Skeletal muscle tissue (tissue), 4 donors: ENCODE data around the gene EHMT2. TPM values are rescaled to one million over a fixed set of nuclear protein-coding genes. Genes with fewer than 3 reads are reported as not detected.
"Not testable (repeated sequence)": the region's sequence is repeated elsewhere in the genome, so short reads cannot be mapped to it uniquely, and the experiment has no call there.

Source experiments
- H3K27ac ChIP-seq: one replicate; pipeline ENCODE4 v1.7.0; 2013; ENCODE audit warnings: mild to moderate bottlenecking, low read depth, low read length, inconsistent platforms
- H3K27me3 ChIP-seq, 3 donors: one replicate each; pipeline ENCODE4 v1.7.0; 2013; ENCODE audit warnings: low read length in 3 of 3; ENCODE audit not compliant: control insufficient read depth in 3 of 3, insufficient read depth in 3 of 3
- H3K36me3 ChIP-seq, 3 donors: one replicate each; pipeline ENCODE4 v1.7.0; 2013; ENCODE audit warnings: low read length in 3 of 3; ENCODE audit not compliant: control insufficient read depth in 3 of 3, insufficient read depth in 3 of 3
- H3K4me1 ChIP-seq, 3 donors: one replicate each; pipeline ENCODE4 v1.7.0; 2013; ENCODE audit warnings: low read length in 3 of 3, mild to moderate bottlenecking in 3 of 3; ENCODE audit not compliant: control insufficient read depth in 3 of 3, insufficient read depth in 3 of 3
- H3K4me3 ChIP-seq, 3 donors: one replicate each; pipeline ENCODE4 v1.7.0; 2013; ENCODE audit warnings: low read length in 3 of 3
- H3K9ac ChIP-seq, 3 donors: one replicate each; pipeline ENCODE4 v1.7.0; 2013; ENCODE audit warnings: low read length in 3 of 3, mild to moderate bottlenecking in 3 of 3, moderate library complexity in 2 of 3, low read depth in 1 of 3
- H3K9me3 ChIP-seq, 3 donors: one replicate each; pipeline ENCODE4 v1.7.0; 2013; ENCODE audit warnings: low read length in 3 of 3; ENCODE audit not compliant: control insufficient read depth in 3 of 3
- total RNA-seq: library from RNA; depleted of rRNA; stranded (reverse); fragments of >200 nt; gene quantifications from one replicate; pipeline ENCODE4 v1.2.3, GENCODE V29; 2014
- donor health status: Osteomylitis.

Gene EHMT2
- total RNA-seq, 1 donor from 2014 or later, result 24.0 TPM

- Histone ChIP-seq H3K9me3 (no peaks in the 10 kb centered on the region), H3K4me1 (no peaks in the 10 kb centered on the region), H3K9ac (no peak overlapping the region)
These were observed 46.0 kb downstream of the EHMT2 start for GRCh38 chr6:31851485-31851832.

GRCh38 chr6:31850765-31851484 lies 46.6 kb downstream of the EHMT2 start:
- Histone ChIP-seq H3K9me3 (no peaks in the 10 kb centered on the region), H3K4me1 (no peaks in the 10 kb centered on the region), H3K27me3 (no peaks in the 10 kb centered on the region), H3K4me3 (no peak overlapping the region), H3K36me3 (no peaks in the 10 kb centered on the region), H3K9ac (no peak overlapping the region), H3K27ac (no peak overlapping the region)

More at GRCh38 chr6:31851485-31851832, 46.0 kb downstream of the EHMT2 start:
- Histone ChIP-seq H3K27me3 (no peaks in the 10 kb centered on the region), H3K27ac (no peak overlapping the region), H3K36me3 (no peaks in the 10 kb centered on the region), H3K4me3 (no peak overlapping the region)

GRCh38 chr6:31847276-31847978 lies 50.1 kb downstream of the EHMT2 start:
- H3K27ac ChIP-seq, result no peak overlapping the region
- no peaks in the 10 kb centered on the region for H3K4me1 ChIP-seq
- no peaks in the 10 kb centered on the region for H3K27me3 ChIP-seq
- H3K9ac ChIP-seq, result no peak overlapping the region
- no peaks in the 10 kb centered on the region for H3K36me3 ChIP-seq
- H3K9me3 ChIP-seq, result no peaks in the 10 kb centered on the region
- no peak overlapping the region for H3K4me3 ChIP-seq

- Histone ChIP-seq H3K27ac (no peak overlapping the region), H3K36me3 (peaks cover 8 to 13% (median 9%) of the 10 kb centered on the region in 3 donors), H3K27me3 (no peaks in the 10 kb centered on the region), H3K4me1 (no peaks in the 10 kb centered on the region), H3K9me3 (no peaks in the 10 kb centered on the region), H3K4me3 (no peak overlapping the region), H3K9ac (no peak overlapping the region)
These were observed 53.0 kb downstream of the EHMT2 start for GRCh38 chr6:31844507-31844906.

DNA sequence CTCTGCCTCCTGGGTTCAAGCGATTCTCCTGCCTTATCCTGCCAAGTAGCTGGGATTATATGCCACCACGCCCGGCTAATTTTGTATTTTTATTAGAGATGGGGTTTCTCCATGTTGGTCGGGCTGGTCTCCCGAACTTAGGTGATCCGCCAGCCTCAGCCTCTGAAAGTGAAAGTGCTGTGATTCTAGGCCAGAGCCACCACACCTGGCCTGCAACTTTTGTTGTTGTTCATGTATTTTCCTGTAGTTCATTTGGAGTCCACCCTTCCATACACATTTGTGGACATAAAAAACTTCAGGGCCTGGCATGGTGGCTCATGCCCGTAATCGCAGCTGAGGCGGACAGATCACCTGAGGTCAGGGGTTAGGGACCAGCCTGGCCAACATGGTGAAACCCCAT lies 55.4 kb downstream of the EHMT2 start:
- Histone ChIP-seq H3K9me3 (no peaks in the 10 kb centered on the region), H3K4me1 (peaks cover 11 to 14% (median 11%) of the 10 kb centered on the region in 3 donors), H3K27me3 (no peaks in the 10 kb centered on the region), H3K27ac (no peak overlapping the region), H3K9ac (no peak overlapping the region), H3K4me3 (no peak overlapping the region), H3K36me3 (peaks cover 24 to 33% (median 28%) of the 10 kb centered on the region in 3 donors)

DNA sequence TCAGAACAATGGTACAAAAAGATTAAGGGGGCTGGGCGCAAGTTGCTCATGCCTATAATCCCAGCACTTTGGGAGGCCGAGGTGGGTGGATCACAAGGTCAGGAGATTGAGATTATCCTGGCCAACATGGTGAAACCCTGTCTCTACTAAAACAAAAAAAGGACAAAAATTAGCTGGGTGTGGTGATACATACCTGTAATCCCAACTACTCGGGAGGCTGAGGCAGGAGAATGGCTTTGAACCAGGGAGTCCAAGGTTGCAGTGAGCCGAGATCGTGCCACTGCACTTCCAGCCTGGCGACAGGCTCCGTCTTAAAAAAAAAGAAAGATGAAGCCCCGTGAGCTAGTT lies 57.7 kb downstream of the EHMT2 start:
- H3K27ac ChIP-seq, H3K9ac ChIP-seq, H3K9me3 ChIP-seq, H3K27me3 ChIP-seq, H3K4me3 ChIP-seq: not testable (repeated sequence)
- Histone ChIP-seq H3K36me3 (peaks cover 30 to 36% (median 30%) of the 10 kb centered on the region in 3 donors), H3K4me1 (peaks cover 24 to 34% (median 25%) of the 10 kb centered on the region in 3 donors)

GRCh38 chr6:31838968-31839367 lies 58.5 kb downstream of the EHMT2 start:
- Histone ChIP-seq H3K27ac (no peak overlapping the region), H3K4me1 (peaks cover 27 to 35% (median 28%) of the 10 kb centered on the region in 3 donors), H3K36me3 (peaks cover 30 to 36% (median 30%) of the 10 kb centered on the region in 3 donors), H3K4me3 (no peak overlapping the region), H3K9ac (no peak overlapping the region), H3K27me3 (no peaks in the 10 kb centered on the region), H3K9me3 (no peaks in the 10 kb centered on the region)

DNA sequence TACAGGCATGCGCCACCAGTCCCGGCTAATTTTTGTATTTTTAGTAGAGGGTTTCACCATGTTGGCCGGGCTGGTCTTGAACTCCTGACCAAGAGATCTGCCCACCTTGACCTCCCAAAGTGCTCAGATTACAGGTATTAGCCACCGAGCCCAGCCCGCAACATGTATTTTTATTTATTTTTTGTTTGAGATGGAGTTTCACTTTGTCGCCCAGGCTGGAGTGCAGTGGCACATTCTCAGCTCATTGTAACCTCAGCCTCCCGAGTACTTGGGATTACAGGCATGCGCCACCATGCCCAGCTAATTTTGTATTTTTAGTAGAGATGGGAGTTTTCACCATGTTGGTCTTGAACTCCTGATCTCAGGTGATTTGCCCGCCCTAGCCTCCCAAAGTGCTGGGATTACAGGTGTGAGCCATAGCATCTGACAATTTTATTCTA lies 59.4 kb downstream of the EHMT2 start:
- not testable (repeated sequence) for H3K4me3 ChIP-seq, H3K27ac ChIP-seq, H3K9me3 ChIP-seq, H3K27me3 ChIP-seq
- Histone ChIP-seq H3K9ac (peak overlapping the region in 1 of 3 donors; percentile 10), H3K4me1 (peaks cover 27 to 35% (median 30%) of the 10 kb centered on the region in 3 donors), H3K36me3 (peaks cover 30 to 36% (median 30%) of the 10 kb centered on the region in 3 donors)

DNA sequence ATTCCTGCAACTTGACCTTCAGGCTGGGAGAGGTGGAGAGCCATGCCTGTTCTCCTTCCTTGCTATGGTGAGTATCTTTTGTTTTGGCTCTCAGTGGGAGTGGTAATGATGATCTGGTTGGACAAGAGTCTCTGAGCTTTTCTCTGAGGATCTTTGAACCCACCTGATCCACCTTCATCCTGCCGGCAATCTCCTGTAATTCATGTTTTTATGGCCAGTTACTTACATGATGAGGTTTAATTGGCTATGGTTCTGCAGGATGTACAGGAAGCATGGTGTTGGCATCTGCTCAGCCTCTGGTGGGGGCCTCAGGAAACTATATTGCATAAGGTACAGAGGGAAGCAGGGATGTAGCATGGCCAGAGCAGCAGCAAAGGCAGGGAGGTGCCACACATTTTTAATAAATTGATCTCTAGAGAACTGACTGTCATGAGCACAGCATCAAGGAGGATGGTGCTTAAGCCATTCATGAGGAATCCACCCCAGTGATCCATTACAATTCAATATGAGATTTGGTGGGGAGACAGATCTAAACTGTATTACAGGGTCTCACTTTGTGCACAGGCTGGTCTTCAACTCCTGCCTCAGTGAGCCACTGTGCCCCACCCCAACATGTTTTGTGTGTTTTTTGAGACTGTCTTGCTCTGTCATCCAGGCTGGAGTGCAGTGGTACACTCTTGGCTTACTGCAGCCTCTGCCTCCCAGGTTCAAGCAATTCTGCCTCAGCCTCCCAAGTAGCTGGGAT lies 60.0 kb downstream of the EHMT2 start:
- Histone ChIP-seq H3K4me3 (peak overlapping the region; percentile 13 to 44 (median 28)), H3K4me1 (peaks cover 27 to 35% (median 30%) of the 10 kb centered on the region in 3 donors), H3K27me3 (no peaks in the 10 kb centered on the region), H3K27ac (peak overlapping the region; percentile 97), H3K9me3 (no peaks in the 10 kb centered on the region), H3K36me3 (peaks cover 30 to 36% (median 30%) of the 10 kb centered on the region in 3 donors), H3K9ac (peak overlapping the region in 2 of 3 donors; percentile 64 to 98)
